ENCODE measurements around the gene DSTYK. TPM values are rescaled to one million over a fixed set of nuclear protein-coding genes. Genes with fewer than 3 reads are reported as not detected.

Gene DSTYK
- total and polyA plus RNA-seq, 8 donors, result 2.9 to 9.0 (median 4.4) TPM

DNA sequence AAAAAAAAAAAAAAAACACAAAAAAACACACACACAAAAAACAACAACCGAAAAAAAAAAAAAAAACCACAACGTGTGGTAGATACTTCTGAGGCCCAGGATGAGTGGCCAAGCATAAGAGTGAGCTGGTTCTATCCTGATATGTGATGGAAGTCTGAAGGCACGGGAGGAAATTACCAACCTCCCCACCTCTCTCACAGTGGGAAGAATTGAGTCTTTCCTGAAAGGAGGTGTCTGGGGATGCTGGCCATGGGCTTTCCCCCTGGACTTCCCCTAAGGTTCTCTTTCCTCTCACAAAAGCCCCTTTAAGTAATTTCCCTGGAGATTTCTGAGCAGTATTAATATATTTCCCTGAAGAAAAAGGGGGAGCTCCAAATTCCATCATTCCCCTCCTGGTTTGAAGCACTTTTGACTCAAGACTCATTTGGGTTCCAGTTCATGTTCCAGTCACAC lies 21.5 kb upstream of the DSTYK start:
- peaks cover 0 to 8% (median 3%) of the 10 kb centered on the region in 3 donors for H3K4me1 ChIP-seq
- DNase-seq (no peak), FAIRE-seq (no peak), ATAC-seq (no peak)
- no peak overlapping the region for H3K27ac ChIP-seq
- H3K4me3 ChIP-seq, result no peak overlapping the region
- no peaks in the 10 kb centered on the region for H3K27me3 ChIP-seq
- WGBS, 2 donors, result 74 to 96% methylated on average over 3 of the region's 3 CpGs
- intact Hi-C loops (cut with DNase I), result no loop called here
- no peaks in the 10 kb centered on the region for H3K9me3 ChIP-seq
- TF ChIP-seq, protein P1, sequence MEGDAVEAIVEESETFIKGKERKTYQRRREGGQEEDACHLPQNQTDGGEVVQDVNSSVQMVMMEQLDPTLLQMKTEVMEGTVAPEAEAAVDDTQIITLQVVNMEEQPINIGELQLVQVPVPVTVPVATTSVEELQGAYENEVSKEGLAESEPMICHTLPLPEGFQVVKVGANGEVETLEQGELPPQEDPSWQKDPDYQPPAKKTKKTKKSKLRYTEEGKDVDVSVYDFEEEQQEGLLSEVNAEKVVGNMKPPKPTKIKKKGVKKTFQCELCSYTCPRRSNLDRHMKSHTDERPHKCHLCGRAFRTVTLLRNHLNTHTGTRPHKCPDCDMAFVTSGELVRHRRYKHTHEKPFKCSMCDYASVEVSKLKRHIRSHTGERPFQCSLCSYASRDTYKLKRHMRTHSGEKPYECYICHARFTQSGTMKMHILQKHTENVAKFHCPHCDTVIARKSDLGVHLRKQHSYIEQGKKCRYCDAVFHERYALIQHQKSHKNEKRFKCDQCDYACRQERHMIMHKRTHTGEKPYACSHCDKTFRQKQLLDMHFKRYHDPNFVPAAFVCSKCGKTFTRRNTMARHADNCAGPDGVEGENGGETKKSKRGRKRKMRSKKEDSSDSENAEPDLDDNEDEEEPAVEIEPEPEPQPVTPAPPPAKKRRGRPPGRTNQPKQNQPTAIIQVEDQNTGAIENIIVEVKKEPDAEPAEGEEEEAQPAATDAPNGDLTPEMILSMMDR (IDR thresholded peaks at IDR 0.05), result no peak
- no peaks in the 10 kb centered on the region for H3K36me3 ChIP-seq

DNA sequence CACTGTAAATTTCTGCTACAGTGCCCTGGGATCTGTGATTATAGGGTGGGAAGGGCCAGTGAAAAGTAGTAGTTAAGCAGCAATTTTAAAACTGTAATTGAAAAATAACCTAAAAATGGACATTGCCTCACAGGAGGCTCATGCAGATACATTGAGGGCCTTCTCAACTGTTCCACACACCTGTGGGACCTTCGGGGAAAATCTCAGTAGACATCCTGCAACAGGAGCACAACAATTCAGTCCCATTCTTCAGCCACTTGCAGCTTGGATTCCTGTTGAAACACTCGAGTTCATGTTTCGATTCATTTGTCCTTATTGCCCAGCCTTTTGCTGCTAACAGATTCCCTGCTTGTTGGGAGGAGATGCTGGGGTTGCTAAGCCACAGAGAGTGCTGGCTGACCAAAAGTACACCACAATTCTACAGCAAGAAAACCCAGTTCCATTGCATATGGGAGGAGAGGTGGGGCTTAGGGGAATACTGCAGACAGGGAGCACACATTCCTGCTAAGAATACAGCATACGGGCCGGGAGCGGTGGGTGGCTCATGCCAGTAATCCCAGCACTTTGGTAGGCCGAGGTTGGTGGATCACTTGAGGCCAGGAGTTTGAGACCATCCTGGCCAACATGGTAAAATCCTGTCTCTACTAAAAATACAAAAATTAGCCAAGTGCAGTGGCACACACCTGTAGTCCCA lies 20.8 kb upstream of the DSTYK start:
- no peak overlapping the region for H3K27ac ChIP-seq
- WGBS, 2 donors, result 85 to 89% methylated on average over 7 of the region's 7 CpGs
- no peak for ATAC-seq
- DNase-seq, result no peak
- FAIRE-seq, result no peak
- H3K9me3 ChIP-seq, result no peaks in the 10 kb centered on the region
- peaks cover 0 to 9% (median 3%) of the 10 kb centered on the region in 3 donors for H3K4me1 ChIP-seq
- TF ChIP-seq, protein P1 (IDR thresholded peaks at IDR 0.05), result no peak
- intact Hi-C loops (cut with DNase I), result no loop called here
- H3K27me3 ChIP-seq, result no peaks in the 10 kb centered on the region
- H3K4me3 ChIP-seq, result no peak overlapping the region
- H3K36me3 ChIP-seq, result no peaks in the 10 kb centered on the region

GRCh38 chr1:205230982-205231381 lies 19.5 kb upstream of the DSTYK start:
- Histone ChIP-seq H3K4me1 (peaks cover 0 to 10% (median 3%) of the 10 kb centered on the region in 3 donors), H3K36me3 (no peaks in the 10 kb centered on the region), H3K9me3 (no peaks in the 10 kb centered on the region), H3K27me3 (no peaks in the 10 kb centered on the region), H3K27ac (no peak overlapping the region), H3K4me3 (no peak overlapping the region)
- ATAC-seq (no peak), FAIRE-seq (no peak), DNase-seq (no peak)
- WGBS, 2 donors, result 74 to 88% methylated on average over 5 of the region's 5 CpGs
- intact Hi-C loops (cut with DNase I), result no loop called here
- TF ChIP-seq, protein P1 (IDR thresholded peaks at IDR 0.05), result no peak

DNA sequence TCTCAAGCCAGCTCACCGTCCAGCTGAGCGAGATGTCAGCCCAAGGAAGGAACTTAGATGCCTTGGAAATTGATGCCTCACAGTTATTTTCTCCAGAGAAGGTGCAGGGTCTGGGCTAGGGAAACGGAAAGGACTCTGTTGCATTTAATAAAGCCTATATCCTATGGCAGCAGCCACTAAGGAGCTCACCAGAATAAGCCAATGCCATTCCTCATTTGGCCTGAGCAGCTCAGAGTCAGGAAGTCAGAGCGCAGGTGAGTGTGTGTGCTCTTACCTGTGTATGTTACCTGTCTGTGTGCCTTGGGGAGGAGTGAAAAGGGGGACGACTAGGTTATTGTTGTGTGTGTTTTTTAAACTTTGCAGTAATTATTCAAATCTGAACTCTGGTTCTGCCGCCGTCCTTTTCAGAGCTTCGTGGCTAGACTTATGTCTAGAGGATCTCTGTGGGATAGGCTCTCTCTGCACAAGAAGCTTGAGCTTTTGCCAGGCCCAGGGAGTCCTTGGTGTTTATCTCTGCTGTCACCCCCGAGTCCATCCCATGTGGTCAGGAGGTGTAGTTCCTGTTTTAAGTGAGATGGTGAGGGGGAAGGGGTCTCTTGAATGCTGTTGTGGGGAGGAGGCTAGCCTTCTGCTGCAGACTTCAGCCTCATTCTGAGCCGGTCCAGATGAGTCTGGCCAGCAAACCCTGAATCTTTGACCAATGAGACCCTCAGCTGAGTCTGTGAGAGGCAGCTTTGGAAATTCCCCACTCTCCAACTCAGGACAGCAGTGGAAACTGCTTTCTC lies 18.6 kb upstream of the DSTYK start:
- intact Hi-C loops (cut with DNase I), result no loop called here
- peaks cover 0 to 10% (median 3%) of the 10 kb centered on the region in 3 donors for H3K4me1 ChIP-seq
- no peaks in the 10 kb centered on the region for H3K27me3 ChIP-seq
- no peaks in the 10 kb centered on the region for H3K36me3 ChIP-seq
- no peaks in the 10 kb centered on the region for H3K9me3 ChIP-seq
- TF ChIP-seq, protein P1 (IDR thresholded peaks at IDR 0.05), result no peak
- H3K4me3 ChIP-seq, result peak overlapping the region in 2 of 4 donors; percentile 17 to 51
- 35 to 36% methylated on average over 10 of the region's 10 CpGs for WGBS, 2 donors
- DNase-seq (no peak), FAIRE-seq (no peak), ATAC-seq (peak; percentile 4 to 21 (median 18))
- peak overlapping the region in 3 of 4 donors; percentile 20 to 50 (median 22) for H3K27ac ChIP-seq
